Activated CD8-positive, alpha-beta T cell treated with anti-CD3 and anti-CD28 coated beads for 36 hours (primary cell): Measurements from ENCODE around the gene OR2B3. TPM values are rescaled to one million over a fixed set of nuclear protein-coding genes. Genes with fewer than 3 reads are reported as not detected.

Experiments
- ATAC-seq: fragments of 200-7000 bp; cut with Tn5 transposase; one replicate; pipeline ENCODE4 v1.10.0; 2021; ENCODE audit warnings: mild to moderate bottlenecking, moderate library complexity
- CTCF ChIA-PET: fragments of 350-600 bp; sonication (Branson Sonifier 250); formaldehyde crosslinking; loops from one replicate; lab custom pipeline; 2021; ENCODE audit warnings: antibody characterized with exemption; lab: Charles Lee
- POLR2A ChIA-PET: fragments of 350-600 bp; sonication (Branson Sonifier 250); formaldehyde crosslinking; loops from one replicate; lab custom pipeline; 2021; ENCODE audit warnings: antibody characterized with exemption; lab: Charles Lee
- DNase-seq: peaks from one replicate; pipeline ENCODE4 v3.0.0-alpha.2; 2020
- H3K27ac Mint-ChIP-seq: one replicate; pipeline ENCODE4 v1.8.0; 2021; ENCODE audit warnings: mild to moderate bottlenecking, mixed read lengths
- H3K27me3 Mint-ChIP-seq: one replicate; pipeline ENCODE4 v1.8.0; 2021; ENCODE audit warnings: mixed read lengths
- H3K36me3 Mint-ChIP-seq: one replicate; pipeline ENCODE4 v1.8.0; 2021; ENCODE audit warnings: low read depth, mixed read lengths
- H3K4me1 Mint-ChIP-seq: one replicate; pipeline ENCODE4 v1.8.0; 2021; ENCODE audit warnings: low read depth, mixed read lengths
- H3K4me3 Mint-ChIP-seq: one replicate; pipeline ENCODE4 v1.8.0; 2021; ENCODE audit warnings: mild to moderate bottlenecking, moderate library complexity, mixed read lengths
- H3K9me3 Mint-ChIP-seq: one replicate; pipeline ENCODE4 v1.8.0; 2021; ENCODE audit warnings: mixed read lengths
- CTCF ChIP-seq: fragments of 200-600 bp; IDR thresholded peaks from one replicate; pipeline ENCODE4 v1.8.0; 2022; ENCODE audit warnings: antibody characterized with exemption, mild to moderate bottlenecking
- intact Hi-C: fragments of 100-400 bp; cut with micrococcal nuclease; formaldehyde crosslinking; loops from one replicate; pipeline ENCODE4 v1.10.0; 2022
- total RNA-seq, 2 experiments: library from RNA; stranded (reverse); gene quantifications; one replicate each; pipeline ENCODE4 v1.2.3, GENCODE V29; 2021

The OR2B3 gene
- total RNA-seq, 2 experiments from 2014 or later, result not detected

- Mint-ChIP-seq H3K9me3 (no peaks in the 10 kb centered on the region), H3K27me3 (peaks cover 13% of the 10 kb centered on the region), H3K4me3 (no peak overlapping the region), H3K27ac (no peak overlapping the region), H3K36me3 (no peaks in the 10 kb centered on the region), H3K4me1 (no peaks in the 10 kb centered on the region)
- ATAC-seq, result no peak
- CTCF ChIA-PET, result no interaction called here
- intact Hi-C loops, result no loop called here
- no peak for DNase-seq
- no peak for TF ChIP-seq CTCF
- POLR2A ChIA-PET, result no interaction called here
Observed at GRCh38 chr6:29082457-29082856, 4.7 kb downstream of the OR2B3 start.

DNA sequence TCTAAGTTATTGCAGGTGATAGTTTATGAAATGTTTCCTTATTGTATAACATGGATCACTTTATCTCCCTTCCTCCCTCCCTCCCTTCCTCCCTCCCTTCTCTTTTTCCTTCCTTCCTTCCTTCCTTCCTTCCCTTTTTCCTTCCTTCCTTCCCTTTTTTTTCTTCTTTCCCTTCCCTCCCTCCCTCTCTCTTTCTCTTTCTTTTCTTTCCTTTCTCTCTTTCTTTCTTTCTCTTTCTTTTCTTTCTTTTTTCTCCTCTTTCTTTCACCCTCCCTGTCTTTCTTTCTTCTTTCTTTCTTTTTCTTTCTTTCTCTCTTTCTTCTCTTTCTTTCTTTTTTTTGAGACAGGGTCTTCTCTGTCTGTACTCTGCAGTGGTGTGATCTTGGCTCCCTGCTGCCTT, 5.8 kb downstream of the OR2B3 start:
- H3K27ac Mint-ChIP-seq, result no peak overlapping the region
- H3K9me3 Mint-ChIP-seq, result no peaks in the 10 kb centered on the region
- H3K36me3 Mint-ChIP-seq, result no peaks in the 10 kb centered on the region
- no peak for TF ChIP-seq CTCF
- peaks cover 7% of the 10 kb centered on the region for H3K27me3 Mint-ChIP-seq
- intact Hi-C loops, result no loop called here
- no peaks in the 10 kb centered on the region for H3K4me1 Mint-ChIP-seq
- POLR2A ChIA-PET, result no interaction called here
- CTCF ChIA-PET, result no interaction called here
- ATAC-seq, result no peak
- H3K4me3 Mint-ChIP-seq, result no peak overlapping the region
- no peak for DNase-seq

DNA sequence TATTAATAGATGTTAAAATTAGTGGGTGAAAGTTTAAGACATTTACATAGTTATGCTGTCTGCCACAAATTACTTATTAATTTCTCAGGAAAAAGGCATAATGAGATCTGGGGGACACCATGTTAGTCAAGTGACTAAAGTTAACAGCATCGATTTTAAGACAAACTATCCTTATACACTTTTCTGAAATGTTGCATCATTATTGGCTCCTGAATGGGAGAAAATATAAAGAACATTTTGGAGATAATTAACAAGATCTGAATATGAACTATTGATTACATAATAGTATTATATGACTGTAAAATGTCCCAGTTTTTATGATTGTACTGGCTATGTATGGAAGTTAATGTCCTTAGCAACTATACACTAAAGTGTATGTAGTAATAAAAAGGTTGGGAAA, 7.9 kb downstream of the OR2B3 start:
- ChIA-PET POLR2A (no interaction called here), CTCF (no interaction called here)
- Mint-ChIP-seq H3K27ac (no peak overlapping the region), H3K4me3 (no peak overlapping the region), H3K4me1 (no peaks in the 10 kb centered on the region), H3K9me3 (no peaks in the 10 kb centered on the region), H3K36me3 (no peaks in the 10 kb centered on the region), H3K27me3 (peaks cover 5% of the 10 kb centered on the region)
- no peak for TF ChIP-seq CTCF
- ATAC-seq (no peak), DNase-seq (no peak)
- intact Hi-C loops, result no loop called here

DNA sequence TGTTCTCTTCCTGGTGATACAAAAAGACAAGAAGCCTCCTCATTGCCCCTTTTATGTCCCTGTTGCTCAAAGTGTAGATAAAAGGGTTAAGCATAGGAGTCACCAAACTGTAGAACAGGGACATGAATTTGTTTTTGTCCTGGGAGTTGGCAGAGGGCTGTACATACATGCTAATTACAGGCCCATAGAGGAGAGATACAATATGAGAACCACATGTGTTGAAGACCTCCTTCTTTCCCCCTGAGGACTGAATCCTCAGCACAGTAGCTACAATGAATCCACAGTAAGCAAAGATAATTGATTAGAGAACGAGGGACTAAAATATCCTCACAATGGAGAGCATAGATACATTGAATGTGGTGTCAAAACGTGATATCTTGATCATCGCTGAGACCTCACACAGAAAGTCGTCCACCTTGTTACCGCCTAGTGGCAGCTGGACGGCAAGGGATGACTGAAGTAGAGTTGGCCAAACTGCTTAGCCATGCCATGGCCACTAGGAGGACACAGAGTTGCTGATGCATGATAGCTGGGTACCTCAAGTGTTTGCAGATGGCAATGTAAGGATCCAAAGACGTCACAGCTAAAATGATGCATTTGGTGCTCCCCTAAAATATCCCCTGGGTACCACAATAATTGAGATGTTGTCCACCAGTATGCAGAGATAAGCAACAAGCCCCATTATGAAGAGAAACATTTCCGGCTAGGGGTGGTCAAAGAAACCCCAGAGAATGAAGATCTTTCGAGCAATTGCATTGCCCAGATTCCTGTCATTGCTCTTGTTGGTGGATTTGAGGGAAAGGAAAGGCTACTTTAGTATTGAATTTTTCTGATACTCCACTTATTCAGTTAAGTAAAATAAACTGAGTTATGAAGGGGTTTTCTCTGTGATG, 15.0 kb downstream of the OR2B3 start:
- H3K27ac Mint-ChIP-seq, result no peak overlapping the region
- ChIA-PET CTCF (interaction anchor here (0.8 to 1.6 kb wide), 2 partner anchors 38 to 41 kb away, joined by 3 read pairs; no protein-coding TSS in a partner anchor), POLR2A (no interaction called here)
- peak; percentile 50 for TF ChIP-seq CTCF
- intact Hi-C loops, result no loop called here
- no peaks in the 10 kb centered on the region for H3K36me3 Mint-ChIP-seq
- peak; percentile 25 for DNase-seq
- no peaks in the 10 kb centered on the region for H3K4me1 Mint-ChIP-seq
- H3K27me3 Mint-ChIP-seq, result peaks cover 35% of the 10 kb centered on the region
- peaks cover 3% of the 10 kb centered on the region for H3K9me3 Mint-ChIP-seq
- ATAC-seq, result no peak
- no peak overlapping the region for H3K4me3 Mint-ChIP-seq

- no peak for ATAC-seq
- CTCF ChIA-PET, result no interaction called here
- Mint-ChIP-seq H3K4me1 (no peaks in the 10 kb centered on the region), H3K4me3 (no peak overlapping the region), H3K9me3 (no peaks in the 10 kb centered on the region), H3K27ac (no peak overlapping the region), H3K36me3 (no peaks in the 10 kb centered on the region), H3K27me3 (peaks cover 23% of the 10 kb centered on the region)
- intact Hi-C loops, result no loop called here
- no peak for DNase-seq
- no peak for TF ChIP-seq CTCF
- POLR2A ChIA-PET, result no interaction called here
Observed at GRCh38 chr6:29051680-29052079, 35.4 kb downstream of the OR2B3 start.
